Type B pancreatic cell (in vitro differentiated cells): ENCODE results near the gene ZBTB42. TPM values are rescaled to one million over a fixed set of nuclear protein-coding genes. Genes with fewer than 3 reads are reported as not detected.

ENCODE experiments used
- DNase-seq: peaks from one replicate; pipeline ENCODE4 v3.0.0; 2021; ENCODE audit warnings: mixed read lengths; ENCODE audit not compliant: unreplicated experiment; ENCODE audit errors: extremely low spot score
- H3K27ac Mint-ChIP-seq: 2 replicates; pipeline ENCODE4 v1.8.0; 2021; ENCODE audit warnings: mild to moderate bottlenecking, mixed read lengths
- H3K27me3 Mint-ChIP-seq: 2 replicates; pipeline ENCODE4 v1.8.0; 2021; ENCODE audit warnings: mixed read lengths
- H3K36me3 Mint-ChIP-seq: 2 replicates; pipeline ENCODE4 v1.8.0; 2021; ENCODE audit warnings: mixed read lengths
- H3K4me1 Mint-ChIP-seq: one replicate; pipeline ENCODE4 v1.8.0; 2021; ENCODE audit warnings: mixed read lengths; ENCODE audit not compliant: unreplicated experiment
- H3K4me3 Mint-ChIP-seq: 2 replicates; pipeline ENCODE4 v1.8.0; 2021; ENCODE audit warnings: mild to moderate bottlenecking, mixed read lengths
- H3K9me3 Mint-ChIP-seq: 2 replicates; pipeline ENCODE4 v1.8.0; 2021; ENCODE audit warnings: mixed read lengths
- CTCF ChIP-seq: fragments of 200-600 bp; sonication (generic); conservative IDR thresholded peaks from 2 replicates; pipeline ENCODE4 v1.5.0; 2021; ENCODE audit warnings: antibody characterized with exemption, mild to moderate bottlenecking
- total RNA-seq: library from RNA; stranded (reverse); gene quantifications from 2 replicates; pipeline ENCODE4 v1.2.1, GENCODE V29; 2021; ENCODE audit warnings: low replicate concordance

Gene ZBTB42
- total RNA-seq, 1 donor from 2014 or later: 6.6 TPM

- no peak overlapping the region for H3K4me3 Mint-ChIP-seq
- DNase-seq: no peak
These were observed 21.0 kb upstream of the ZBTB42 start for GRCh38 chr14:104779776-104780512.

GRCh38 chr14:104780513-104781030, 20.3 kb upstream of the ZBTB42 start:
- no peak for DNase-seq
- no peaks in the 10 kb centered on the region for H3K36me3 Mint-ChIP-seq
- H3K9me3 Mint-ChIP-seq: no peaks in the 10 kb centered on the region
- H3K4me1 Mint-ChIP-seq: no peaks in the 10 kb centered on the region
- no peak overlapping the region for H3K27ac Mint-ChIP-seq
- no peak for TF ChIP-seq CTCF
- H3K27me3 Mint-ChIP-seq: no peaks in the 10 kb centered on the region
- H3K4me3 Mint-ChIP-seq: no peak overlapping the region

More at GRCh38 chr14:104779776-104780512, 21.0 kb upstream of the ZBTB42 start:
- Mint-ChIP-seq H3K9me3 (no peaks in the 10 kb centered on the region), H3K27me3 (no peaks in the 10 kb centered on the region), H3K4me1 (no peaks in the 10 kb centered on the region), H3K36me3 (no peaks in the 10 kb centered on the region), H3K27ac (no peak overlapping the region)
- no peak for TF ChIP-seq CTCF

GRCh38 chr14:104781271-104782077, 19.4 kb upstream of the ZBTB42 start:
- Mint-ChIP-seq H3K9me3 (no peaks in the 10 kb centered on the region), H3K4me1 (no peaks in the 10 kb centered on the region), H3K36me3 (no peaks in the 10 kb centered on the region), H3K27me3 (no peaks in the 10 kb centered on the region), H3K27ac (no peak overlapping the region), H3K4me3 (no peak overlapping the region)
- no peak for TF ChIP-seq CTCF
- DNase-seq: no peak

- no peak for TF ChIP-seq CTCF
- no peaks in the 10 kb centered on the region for H3K9me3 Mint-ChIP-seq
- no peaks in the 10 kb centered on the region for H3K4me1 Mint-ChIP-seq
- H3K36me3 Mint-ChIP-seq: no peaks in the 10 kb centered on the region
- H3K27ac Mint-ChIP-seq: no peak overlapping the region
- no peaks in the 10 kb centered on the region for H3K27me3 Mint-ChIP-seq
- H3K4me3 Mint-ChIP-seq: no peak overlapping the region
- DNase-seq: no peak
These were observed 18.7 kb upstream of the ZBTB42 start for GRCh38 chr14:104782086-104782807.

GRCh38 chr14:104782808-104783139, 18.1 kb upstream of the ZBTB42 start:
- H3K27ac Mint-ChIP-seq: no peak overlapping the region
- H3K4me3 Mint-ChIP-seq: no peak overlapping the region
- no peaks in the 10 kb centered on the region for H3K27me3 Mint-ChIP-seq
- H3K9me3 Mint-ChIP-seq: no peaks in the 10 kb centered on the region
- H3K36me3 Mint-ChIP-seq: no peaks in the 10 kb centered on the region
- no peaks in the 10 kb centered on the region for H3K4me1 Mint-ChIP-seq
- no peak for DNase-seq
- no peak for TF ChIP-seq CTCF
